HCT116 (cell line): ENCODE measurements around the gene RPL37A. TPM values are rescaled to one million over a fixed set of nuclear protein-coding genes. Genes with fewer than 3 reads are reported as not detected.

ENCODE experiments used
- ATAC-seq: fragments of 200-7000 bp; cut with Tn5 transposase; 2 replicates; pipeline ENCODE4 v1.9.1; 2020; ENCODE audit warnings: mild to moderate bottlenecking, moderate library complexity
- BruUV-seq: library from RNA; stranded (reverse); fragments of 400-500 nt; replicated peaks from 2 replicates; lab custom pipeline; 2021; lab: Mats Ljungman, UMichigan
- CTCF ChIA-PET: fragments of 300-600 bp; sonication (Branson Sonifier 250); formaldehyde crosslinking; loops from one replicate; lab custom pipeline; 2021; ENCODE audit warnings: antibody characterized with exemption; lab: Charles Lee
- POLR2A ChIA-PET: fragments of 300-600, 350-600 bp; sonication (Branson Sonifier 250); formaldehyde crosslinking; loops from one replicate; lab custom pipeline; 2021; ENCODE audit warnings: antibody characterized with exemption; lab: Charles Lee
- RAD21 ChIA-PET, 2 experiments: fragments of 300-600 bp; sonication (Branson Sonifier 250); formaldehyde crosslinking; loops; one replicate each; lab custom pipeline; 2023; ENCODE audit warnings: low total read pairs in 2 of 2; ENCODE audit not compliant: uncharacterized antibody in 2 of 2, unreplicated experiment in 2 of 2, low non-redundant PET in 1 of 2; lab: Charles Lee
- DNase-seq: peaks from one replicate; pipeline ENCODE4 v3.0.0-alpha.2; 2010; ENCODE audit warnings: low read depth, low spot score
- H2AFZ ChIP-seq: fragments of 200-600 bp; shearing (Covaris generic), sonication (generic); 2 replicates; pipeline ENCODE4 v1.6.1; 2017; ENCODE audit warnings: low read depth, mixed run types, mixed read lengths, antibody characterized with exemption, low read length; ENCODE audit not compliant: poor library complexity, severe bottlenecking
- H3K27ac ChIP-seq: 2 replicates; pipeline ENCODE4 v1.5.1; 2012; ENCODE audit warnings: low read depth, low read length
- H3K27me3 ChIP-seq: fragments of 200-600 bp; sonication (generic); 2 replicates; pipeline ENCODE4 v1.6.1; 2016; ENCODE audit warnings: mixed run types, low read length, mixed read lengths; ENCODE audit not compliant: insufficient read depth
- H3K36me3 ChIP-seq, 2 experiments: fragments of 200-500 bp in 1 of 2; fragments of 200-600 bp in 1 of 2; sonication (Bioruptor generic) in 1 of 2; sonication (generic) in 1 of 2; 2 replicates each; pipeline versions ENCODE4 v1.5.1 to v1.6.1; 2014 to 2016; ENCODE audit warnings: low read length in 2 of 2, inconsistent platforms in 1 of 2, mixed read lengths in 1 of 2, mixed run types in 1 of 2; ENCODE audit not compliant: insufficient read depth in 2 of 2, control insufficient read depth in 1 of 2
- H3K4me1 ChIP-seq, 2 experiments: fragments of 200-600 bp in 1 of 2; sonication (generic) in 1 of 2; 2 replicates each; pipeline versions ENCODE4 v1.5.1 to v1.6.1; 2012 to 2017; ENCODE audit warnings: low read length in 2 of 2, inconsistent platforms in 1 of 2, mild to moderate bottlenecking in 1 of 2, mixed read lengths in 1 of 2, mixed run types in 1 of 2, moderate library complexity in 1 of 2; ENCODE audit not compliant: insufficient read depth in 2 of 2, control insufficient read depth in 1 of 2
- H3K4me2 ChIP-seq: fragments of 200-600 bp; sonication (generic); 2 replicates; pipeline ENCODE4 v1.6.1; 2017; ENCODE audit warnings: mixed run types, low read length, mixed read lengths
- H3K4me3 ChIP-seq, 2 experiments: fragments of 200-600 bp in 1 of 2; sonication (generic) in 1 of 2; replicated peaks in 1 of 2; 2 replicates each; pipeline ENCODE4 v1.5.1; 2011 to 2016; ENCODE audit warnings: low read length in 2 of 2, control low read depth in 1 of 2, low read depth in 1 of 2, mild to moderate bottlenecking in 1 of 2, mixed read lengths in 1 of 2, mixed run types in 1 of 2
- H3K79me2 ChIP-seq: fragments of 200-600 bp; sonication (generic); 2 replicates; pipeline ENCODE4 v1.6.1; 2017; ENCODE audit warnings: mild to moderate bottlenecking, mixed run types, low read length, moderate library complexity, mixed read lengths; ENCODE audit not compliant: insufficient read depth
- H3K9ac ChIP-seq: fragments of 200-600 bp; sonication (generic); 2 replicates; pipeline ENCODE4 v1.6.1; 2016; ENCODE audit warnings: low read length, mixed read lengths
- H3K9me2 ChIP-seq: fragments of 200-600 bp; sonication (generic), shearing (Covaris generic); 2 replicates; pipeline ENCODE4 v1.6.1; 2017; ENCODE audit warnings: mixed run types, mild to moderate bottlenecking, moderate library complexity; ENCODE audit not compliant: insufficient read depth
- H3K9me3 ChIP-seq, 2 experiments: fragments of 200-500 bp in 1 of 2; fragments of 200-600 bp in 1 of 2; sonication (Bioruptor generic) in 1 of 2; sonication (generic) in 1 of 2; 2 replicates each; pipeline ENCODE4 v1.6.1; 2014 to 2017; ENCODE audit warnings: low read length in 2 of 2, mixed read lengths in 2 of 2, inconsistent platforms in 1 of 2, low read depth in 1 of 2, mild to moderate bottlenecking in 1 of 2, mixed run types in 1 of 2, moderate library complexity in 1 of 2; ENCODE audit not compliant: control insufficient read depth in 1 of 2, insufficient read depth in 1 of 2
- H4K20me1 ChIP-seq: fragments of 200-600 bp; sonication (generic), shearing (Covaris generic); 2 replicates; pipeline ENCODE4 v1.6.1; 2017; ENCODE audit warnings: mixed run types, mild to moderate bottlenecking, moderate library complexity; ENCODE audit not compliant: insufficient read depth
- CBX3 ChIP-seq: IDR thresholded peaks from 2 replicates; pipeline ENCODE4 v1.6.1; 2012; ENCODE audit warnings: low read depth
- CEBPB ChIP-seq: IDR thresholded peaks from 2 replicates; pipeline ENCODE4 v1.6.1; 2012; ENCODE audit warnings: low read depth
- EGR1 ChIP-seq: IDR thresholded peaks from 2 replicates; pipeline ENCODE4 v1.6.1; 2012; ENCODE audit warnings: low read depth
- ELF1 ChIP-seq: IDR thresholded peaks from 2 replicates; pipeline ENCODE4 v1.6.1; 2012; ENCODE audit warnings: low read depth, borderline replicate concordance
- EZH2 ChIP-seq: fragments of 200-600 bp; sonication (generic); IDR thresholded peaks from 2 replicates; pipeline ENCODE4 v1.6.1; 2017; ENCODE audit warnings: antibody characterized with exemption, mixed run types
- EZH2phosphoT487 ChIP-seq: fragments of 200-600 bp; IDR thresholded peaks from 2 replicates; pipeline ENCODE4 v1.6.1; 2018; ENCODE audit warnings: antibody characterized with exemption, borderline replicate concordance
- FOSL1 ChIP-seq: IDR thresholded peaks from 2 replicates; pipeline ENCODE4 v1.6.1; 2012; ENCODE audit warnings: low read depth
- POLR2A ChIP-seq: IDR thresholded peaks from 2 replicates; pipeline ENCODE4 v1.7.0; 2011; ENCODE audit warnings: borderline replicate concordance; ENCODE audit not compliant: insufficient read depth, insufficient read length; ENCODE audit errors: extremely low read depth
- SIN3A ChIP-seq: IDR thresholded peaks from 2 replicates; pipeline ENCODE4 v1.6.1; 2012; ENCODE audit warnings: low read depth
- SP1 ChIP-seq: IDR thresholded peaks from 2 replicates; pipeline ENCODE4 v1.6.1; 2012; ENCODE audit warnings: low read depth
- YY1 ChIP-seq: IDR thresholded peaks from 2 replicates; pipeline ENCODE4 v1.6.1; 2011; ENCODE audit warnings: low read length, low read depth, moderate library complexity, mild to moderate bottlenecking; ENCODE audit not compliant: insufficient replicate concordance; ENCODE audit errors: extremely low read depth
- ZFX ChIP-seq: fragments of 450-650 bp; IDR thresholded peaks from 2 replicates; pipeline ENCODE4 v1.6.1; 2017
- ZNF274 ChIP-seq: fragments of 200-500 bp; sonication (Bioruptor generic); IDR thresholded peaks from 2 replicates; pipeline ENCODE4 v1.6.1; 2014; ENCODE audit warnings: mild to moderate bottlenecking, low read depth, low read length, inconsistent platforms
- intact Hi-C: fragments of 100-400 bp; cut with micrococcal nuclease; formaldehyde crosslinking; loops from 2 replicates; pipeline ENCODE4 v1.10.0; 2022
- total RNA-seq: library from RNA; stranded (reverse); gene quantifications from one replicate; pipeline ENCODE4 v1.2.1, GENCODE V29; 2021; ENCODE audit not compliant: unreplicated experiment

The RPL37A gene
- total RNA-seq, 1 experiment from 2014 or later, result 3,018 TPM

DNA sequence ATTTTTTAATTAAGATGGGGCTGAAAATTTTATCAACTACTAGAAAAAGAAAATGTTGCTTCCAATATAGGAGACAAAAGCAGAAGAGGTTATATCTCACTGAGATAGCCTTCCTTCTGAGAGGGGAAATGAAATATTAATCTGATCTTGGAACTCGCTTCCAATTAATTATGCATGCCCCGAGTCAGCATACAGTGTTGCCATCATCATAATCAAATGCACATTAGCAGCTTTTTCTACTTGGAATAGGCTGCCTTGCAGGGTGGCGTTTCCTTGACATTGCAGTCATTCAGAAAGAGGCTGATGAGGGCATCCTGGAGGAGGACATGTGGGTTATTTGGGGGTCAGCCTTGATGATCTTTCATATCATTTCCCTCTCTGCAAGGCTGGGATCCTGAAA lies 18.4 kb upstream of the RPL37A start (continued):
- TF ChIP-seq CEBPB (no peak), POLR2A (no peak), ZFX (no peak), EGR1 (no peak)

DNA sequence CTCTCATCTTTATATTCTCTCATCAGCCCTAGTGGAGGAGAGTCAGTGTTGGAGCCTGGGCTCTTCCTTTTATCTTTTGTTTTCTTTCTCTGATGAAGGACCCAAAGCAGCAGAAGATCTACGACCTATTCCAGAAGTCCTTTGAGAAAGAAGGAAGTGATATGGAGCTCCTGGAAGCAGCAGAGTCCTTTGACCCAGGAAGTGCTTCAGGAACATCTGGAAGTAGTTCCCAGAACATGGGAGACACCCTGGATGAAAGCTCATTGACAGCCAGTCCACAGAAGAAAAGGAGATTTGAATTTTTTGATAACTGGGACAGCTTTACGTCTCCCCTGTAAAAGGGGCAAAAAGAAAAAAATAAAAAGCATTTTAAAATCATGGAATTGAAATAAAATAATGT lies 16.0 kb upstream of the RPL37A start:
- Histone ChIP-seq H3K4me2 (no peak overlapping the region), H2AFZ (no peak overlapping the region), H3K4me1 (peaks cover 0 to 13% of the 10 kb centered on the region in 2 experiments; a peak in 2 of 4 replicates), H3K36me3 (peaks cover 0 to 5% of the 10 kb centered on the region in 2 experiments; a peak in 1 of 4 replicates), H4K20me1 (no peaks in the 10 kb centered on the region), H3K9me2 (no peaks in the 10 kb centered on the region), H3K79me2 (no peaks in the 10 kb centered on the region), H3K27me3 (no peaks in the 10 kb centered on the region), H3K9ac (no peak overlapping the region), H3K4me3 (no peak overlapping the region), H3K9me3 (no peaks in the 10 kb centered on the region), H3K27ac (no peak overlapping the region)
- ChIA-PET CTCF (no interaction called here), RAD21 (no interaction called here), POLR2A (interaction anchor here (1.4 kb wide), 1 partner anchor 16 kb away, joined by 5 read pairs; the partner anchor contains the start of gene RPL37A)
- BruUV-seq, result no TSS peak
- TF ChIP-seq SIN3A, result no peak
- TF ChIP-seq EZH2, result no peak
- no peak for TF ChIP-seq CEBPB
- no peak for TF ChIP-seq ELF1
- no peak for TF ChIP-seq ZNF274
- no peak for TF ChIP-seq EZH2phosphoT487
- TF ChIP-seq FOSL1, result no peak
- no peak for TF ChIP-seq POLR2A
- TF ChIP-seq CBX3, result no peak
- TF ChIP-seq SP1, result no peak
- no peak for TF ChIP-seq YY1
- no peak for DNase-seq
- no peak for ATAC-seq
- intact Hi-C loops, result no loop called here
